SK-N-SH treated with all-trans-retinoic acid at 6 μM for 48 hours (cell line): Measurements from ENCODE around the gene ZBTB38.

Experiments used
- ATAC-seq: fragments of 200-7000 bp; cut with Tn5 transposase; 3 replicates; pipeline ENCODE4 v1.9.1; 2020; ENCODE audit warnings: mild to moderate bottlenecking, moderate library complexity
- ARNTL ChIP-seq: fragments of 450-650 bp; formaldehyde crosslinking; IDR thresholded peaks from 2 replicates; pipeline ENCODE4 v1.5.0; 2020; ENCODE audit warnings: low read depth, mild to moderate bottlenecking, moderate library complexity, borderline replicate concordance
- BACH2 ChIP-seq: fragments of 250-450 bp; sonication (Bioruptor Pico); IDR thresholded peaks from 2 replicates; pipeline ENCODE4 v1.9.0; 2021; ENCODE audit warnings: mild to moderate bottlenecking, borderline replicate concordance
- CSDC2 ChIP-seq: fragments of 250-450 bp; sonication (Bioruptor Pico); IDR thresholded peaks from 2 replicates; pipeline ENCODE4 v1.5.0; 2020; ENCODE audit warnings: mild to moderate bottlenecking, moderate library complexity
- CSRNP3 ChIP-seq: fragments of 250-450 bp; sonication (Bioruptor Pico); IDR thresholded peaks from 2 replicates; pipeline ENCODE4 v1.5.1; 2021; ENCODE audit warnings: mild to moderate bottlenecking, moderate library complexity
- ESRRG ChIP-seq: fragments of 250-450 bp; sonication (Bioruptor Pico); IDR thresholded peaks from 2 replicates; pipeline ENCODE4 v1.6.1; 2021; ENCODE audit warnings: mild to moderate bottlenecking
- GLIS3 ChIP-seq: fragments of 250-450 bp; sonication (Bioruptor Pico); IDR thresholded peaks from 2 replicates; pipeline ENCODE4 v1.5.0; 2020; ENCODE audit warnings: mild to moderate bottlenecking, moderate library complexity
- ISL1 ChIP-seq: fragments of 250-450 bp; sonication (Bioruptor Pico); IDR thresholded peaks from 2 replicates; pipeline ENCODE4 v2.1.2; 2022; ENCODE audit warnings: mild to moderate bottlenecking, moderate library complexity
- OSR1 ChIP-seq: fragments of 250-450 bp; sonication (Bioruptor Pico); IDR thresholded peaks from 2 replicates; pipeline ENCODE4 v1.8.0; 2022; ENCODE audit warnings: moderate library complexity, mild to moderate bottlenecking, inconsistent platforms
- PPARA ChIP-seq: fragments of 250-450 bp; sonication (Bioruptor Pico); IDR thresholded peaks from 2 replicates; pipeline ENCODE4 v1.5.0; 2020; ENCODE audit warnings: mild to moderate bottlenecking, borderline replicate concordance
- RARB ChIP-seq: fragments of 250-450 bp; sonication (Bioruptor Pico); IDR thresholded peaks from 2 replicates; pipeline ENCODE4 v1.8.0; 2021; ENCODE audit warnings: mild to moderate bottlenecking, moderate library complexity
- SNAI2 ChIP-seq: fragments of 250-450 bp; sonication (Bioruptor Pico); IDR thresholded peaks from 2 replicates; pipeline ENCODE4 v1.5.0; 2020; ENCODE audit warnings: mild to moderate bottlenecking, moderate library complexity
- TCF4 ChIP-seq: fragments of 250-450 bp; sonication (Bioruptor Pico); IDR thresholded peaks from 2 replicates; pipeline ENCODE4 v1.8.0; 2021; ENCODE audit warnings: mild to moderate bottlenecking, moderate library complexity, borderline replicate concordance
- TOX ChIP-seq: fragments of 250-450 bp; sonication (Bioruptor Pico); IDR thresholded peaks from 2 replicates; pipeline ENCODE4 v1.8.0; 2021; ENCODE audit warnings: mild to moderate bottlenecking, moderate library complexity, borderline replicate concordance
- ZC3H10 ChIP-seq: fragments of 250-450 bp; sonication (Bioruptor Pico); IDR thresholded peaks from 2 replicates; pipeline ENCODE4 v1.5.1; 2021; ENCODE audit warnings: mild to moderate bottlenecking, moderate library complexity
- ZFP3 ChIP-seq: fragments of 250-450 bp; sonication (Bioruptor Pico); IDR thresholded peaks from 2 replicates; pipeline ENCODE4 v1.5.0; 2020; ENCODE audit warnings: mild to moderate bottlenecking, moderate library complexity
- ZFP30 ChIP-seq: fragments of 450-650 bp; formaldehyde crosslinking; IDR thresholded peaks from 2 replicates; pipeline ENCODE4 v1.5.0; 2022; ENCODE audit warnings: mild to moderate bottlenecking, moderate library complexity
- ZNF565 ChIP-seq: fragments of 450-650 bp; formaldehyde crosslinking; conservative IDR thresholded peaks from 2 replicates; pipeline ENCODE4 v1.5.0; 2020; ENCODE audit warnings: low read depth, mild to moderate bottlenecking, moderate library complexity
- ZNF70 ChIP-seq: fragments of 450-650 bp; formaldehyde crosslinking; IDR thresholded peaks from 2 replicates; pipeline ENCODE4 v1.5.0; 2020; ENCODE audit warnings: mild to moderate bottlenecking, moderate library complexity
- ZNF8 ChIP-seq: fragments of 450-650 bp; formaldehyde crosslinking; IDR thresholded peaks from 2 replicates; pipeline ENCODE4 v1.5.0; 2020; ENCODE audit warnings: mild to moderate bottlenecking, moderate library complexity
- TF ChIP-seq, protein P1 (sequence below): fragments of 250-450 bp; sonication (Bioruptor Pico); IDR thresholded peaks from 2 replicates; pipeline ENCODE4 v1.8.0; 2020; ENCODE audit warnings: mild to moderate bottlenecking, moderate library complexity, borderline replicate concordance
- TF ChIP-seq, protein P2 (sequence below): fragments of 250-450 bp; sonication (Bioruptor Pico); IDR thresholded peaks from 2 replicates; pipeline ENCODE4 v1.8.0; 2021; ENCODE audit warnings: low read depth, mild to moderate bottlenecking, moderate library complexity, borderline replicate concordance

The ZBTB38 gene

DNA sequence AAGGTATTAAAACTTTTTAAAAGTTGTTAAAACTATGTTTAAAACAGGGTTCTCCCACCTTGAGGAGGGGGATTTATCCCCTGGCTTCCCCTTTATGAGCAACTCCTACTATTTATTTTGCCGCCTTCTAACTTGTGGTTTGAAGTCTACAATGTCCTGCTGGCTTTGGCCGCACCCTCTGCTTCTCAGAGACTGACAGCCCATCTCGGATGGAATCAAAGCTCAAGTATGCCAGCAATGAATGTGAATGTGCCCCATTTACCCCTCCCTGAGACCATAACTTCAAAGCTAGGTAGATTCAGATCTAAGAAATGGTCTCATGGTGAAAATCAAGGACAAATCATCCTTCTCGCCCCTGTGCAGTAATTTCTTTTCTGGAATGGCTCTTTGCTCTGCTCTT lies 10.3 kb downstream of the ZBTB38 start:
- ATAC-seq = no peak
- TF ChIP-seq ZC3H10 (no peak), RARB (CRISPR knock-in tag) (no peak), ZNF70 (CRISPR knock-in tag) (no peak), ZFP30 (CRISPR knock-in tag) (no peak), TOX (CRISPR knock-in tag) (no peak), ISL1 (CRISPR knock-in tag) (no peak), ZFP3 (no peak), ZNF565 (CRISPR knock-in tag) (no peak), PPARA (CRISPR knock-in tag) (no peak), CSDC2 (CRISPR knock-in tag) (no peak), SNAI2 (CRISPR knock-in tag) (no peak), TCF4 (no peak)
- TF ChIP-seq, protein P1, sequence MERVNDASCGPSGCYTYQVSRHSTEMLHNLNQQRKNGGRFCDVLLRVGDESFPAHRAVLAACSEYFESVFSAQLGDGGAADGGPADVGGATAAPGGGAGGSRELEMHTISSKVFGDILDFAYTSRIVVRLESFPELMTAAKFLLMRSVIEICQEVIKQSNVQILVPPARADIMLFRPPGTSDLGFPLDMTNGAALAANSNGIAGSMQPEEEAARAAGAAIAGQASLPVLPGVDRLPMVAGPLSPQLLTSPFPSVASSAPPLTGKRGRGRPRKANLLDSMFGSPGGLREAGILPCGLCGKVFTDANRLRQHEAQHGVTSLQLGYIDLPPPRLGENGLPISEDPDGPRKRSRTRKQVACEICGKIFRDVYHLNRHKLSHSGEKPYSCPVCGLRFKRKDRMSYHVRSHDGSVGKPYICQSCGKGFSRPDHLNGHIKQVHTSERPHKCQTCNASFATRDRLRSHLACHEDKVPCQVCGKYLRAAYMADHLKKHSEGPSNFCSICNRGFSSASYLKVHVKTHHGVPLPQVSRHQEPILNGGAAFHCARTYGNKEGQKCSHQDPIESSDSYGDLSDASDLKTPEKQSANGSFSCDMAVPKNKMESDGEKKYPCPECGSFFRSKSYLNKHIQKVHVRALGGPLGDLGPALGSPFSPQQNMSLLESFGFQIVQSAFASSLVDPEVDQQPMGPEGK (CRISPR knock-in tag) = no peak
- TF ChIP-seq, all 23 proteins: peak for 0

- TF ChIP-seq TCF4 = no peak
- no peak for TF ChIP-seq OSR1 (CRISPR knock-in tag)
- no peak for TF ChIP-seq TOX (CRISPR knock-in tag)
- TF ChIP-seq CSDC2 (CRISPR knock-in tag) = no peak
- no peak for TF ChIP-seq GLIS3 (CRISPR knock-in tag)
- TF ChIP-seq ZNF8 (CRISPR knock-in tag) = no peak
These were observed 11.1 kb downstream of the ZBTB38 start for GRCh38 chr3:141379250-141379966.

DNA sequence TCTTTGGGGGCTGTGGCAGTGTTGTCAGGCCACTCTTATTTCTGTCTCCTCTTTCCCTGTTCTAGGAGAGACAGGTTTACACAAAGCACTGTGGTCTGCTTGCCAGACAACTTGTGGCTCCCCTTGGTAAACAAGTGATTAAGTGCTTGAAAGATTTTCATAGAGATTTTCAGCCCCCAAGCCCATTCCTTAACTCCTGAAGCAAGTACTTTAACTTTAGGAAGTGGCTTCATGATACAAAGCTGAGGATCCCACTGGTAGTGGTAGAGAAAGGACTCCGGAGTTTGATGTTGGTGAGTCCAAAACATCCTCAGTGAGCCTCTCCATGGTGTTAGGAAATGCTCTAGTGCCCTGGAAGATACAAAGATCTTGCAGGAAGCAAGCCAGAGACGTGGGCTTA lies 12.0 kb downstream of the ZBTB38 start:
- no peak for ATAC-seq
- TF ChIP-seq RARB (CRISPR knock-in tag) (no peak), ZNF8 (CRISPR knock-in tag) (no peak), CSRNP3 (CRISPR knock-in tag) (no peak), ZNF70 (CRISPR knock-in tag) (no peak), BACH2 (CRISPR knock-in tag) (no peak), CSDC2 (CRISPR knock-in tag) (no peak), ISL1 (CRISPR knock-in tag) (no peak), ZFP30 (CRISPR knock-in tag) (no peak), ZC3H10 (no peak), PPARA (CRISPR knock-in tag) (no peak), ARNTL (CRISPR knock-in tag) (no peak), SNAI2 (CRISPR knock-in tag) (no peak), TCF4 (no peak), GLIS3 (CRISPR knock-in tag) (no peak), ZNF565 (CRISPR knock-in tag) (no peak), ESRRG (CRISPR knock-in tag) (no peak), OSR1 (CRISPR knock-in tag) (no peak), TOX (CRISPR knock-in tag) (no peak)
- TF ChIP-seq, protein P1 (CRISPR knock-in tag) = no peak
- TF ChIP-seq, protein P2, sequence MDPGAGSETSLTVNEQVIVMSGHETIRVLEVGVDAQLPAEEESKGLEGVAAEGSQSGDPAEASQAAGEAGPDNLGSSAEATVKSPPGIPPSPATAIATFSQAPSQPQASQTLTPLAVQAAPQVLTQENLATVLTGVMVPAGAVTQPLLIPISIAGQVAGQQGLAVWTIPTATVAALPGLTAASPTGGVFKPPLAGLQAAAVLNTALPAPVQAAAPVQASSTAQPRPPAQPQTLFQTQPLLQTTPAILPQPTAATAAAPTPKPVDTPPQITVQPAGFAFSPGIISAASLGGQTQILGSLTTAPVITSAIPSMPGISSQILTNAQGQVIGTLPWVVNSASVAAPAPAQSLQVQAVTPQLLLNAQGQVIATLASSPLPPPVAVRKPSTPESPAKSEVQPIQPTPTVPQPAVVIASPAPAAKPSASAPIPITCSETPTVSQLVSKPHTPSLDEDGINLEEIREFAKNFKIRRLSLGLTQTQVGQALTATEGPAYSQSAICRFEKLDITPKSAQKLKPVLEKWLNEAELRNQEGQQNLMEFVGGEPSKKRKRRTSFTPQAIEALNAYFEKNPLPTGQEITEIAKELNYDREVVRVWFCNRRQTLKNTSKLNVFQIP (CRISPR knock-in tag) = no peak

More at GRCh38 chr3:141379250-141379966, 11.1 kb downstream of the ZBTB38 start:
- no peak for ATAC-seq
